ENCODE data around the gene SRP14. TPM values are rescaled to one million over a fixed set of nuclear protein-coding genes. Genes with fewer than 3 reads are reported as not detected.
"Not testable (repeated sequence)": the region's sequence is repeated elsewhere in the genome, so short reads cannot be mapped to it uniquely, and the experiment has no call there.

The SRP14 gene
- total RNA-seq, 2 donors from 2014 or later = 148 to 160 TPM

GRCh38 chr15:40040293-40040635, 1.3 kb upstream of the SRP14 start:
- intact Hi-C loops (cut with DNase I) = no loop called here
- no peak for DNase-seq (ENCODE audit: low spot score)

GRCh38 chr15:40038275-40038637, 725 bp downstream of the SRP14 start:
- intact Hi-C loops (cut with DNase I) = no loop called here

GRCh38 chr15:40037721-40038120, 1.3 kb downstream of the SRP14 start:
- no peak for DNase-seq (ENCODE audit: low spot score)
- intact Hi-C loops (cut with DNase I) = no loop called here

More at GRCh38 chr15:40038275-40038637, 725 bp downstream of the SRP14 start:
- no peak for DNase-seq (ENCODE audit: low spot score)

GRCh38 chr15:40035182-40035581, 3.8 kb downstream of the SRP14 start:
- intact Hi-C loops (cut with DNase I); DNase-seq (ENCODE audit: low spot score): not testable (repeated sequence)

- intact Hi-C loops (cut with DNase I) = no loop called here
- no peak for DNase-seq (ENCODE audit: low spot score)
Observed at GRCh38 chr15:40034186-40034946, 4.6 kb downstream of the SRP14 start.

- intact Hi-C loops (cut with DNase I) = no loop called here
Observed at GRCh38 chr15:40032125-40032839, 6.7 kb downstream of the SRP14 start.

GRCh38 chr15:40031300-40031699, 7.7 kb downstream of the SRP14 start:
- intact Hi-C loops (cut with DNase I) = no loop called here
- no peak for DNase-seq (ENCODE audit: low spot score)

More at GRCh38 chr15:40032125-40032839, 6.7 kb downstream of the SRP14 start:
- no peak for DNase-seq (ENCODE audit: low spot score)

- no peak for DNase-seq (ENCODE audit: low spot score)
- intact Hi-C loops (cut with DNase I) = no loop called here
Observed at GRCh38 chr15:40029979-40030893, 8.7 kb downstream of the SRP14 start.

GRCh38 chr15:40028853-40029252, 10.1 kb downstream of the SRP14 start:
- no peak for DNase-seq (ENCODE audit: low spot score)
- intact Hi-C loops (cut with DNase I) = no loop called here

GRCh38 chr15:40028193-40028592, 10.8 kb downstream of the SRP14 start:
- no peak for DNase-seq (ENCODE audit: low spot score)

GRCh38 chr15:40016224-40016865, 22.6 kb downstream of the SRP14 start:
- no peak for DNase-seq (ENCODE audit: low spot score)
- intact Hi-C loops (cut with DNase I) = no loop called here

More at GRCh38 chr15:40028193-40028592, 10.8 kb downstream of the SRP14 start:
- intact Hi-C loops (cut with DNase I) = no loop called here

- intact Hi-C loops (cut with DNase I) = no loop called here
- DNase-seq (ENCODE audit: low spot score) = no peak
Observed at GRCh38 chr15:40014390-40014789, 24.6 kb downstream of the SRP14 start.

GRCh38 chr15:40013372-40013771, 25.6 kb downstream of the SRP14 start:
- DNase-seq (ENCODE audit: low spot score); intact Hi-C loops (cut with DNase I): not testable (repeated sequence)

GRCh38 chr15:40011303-40011702, 27.7 kb downstream of the SRP14 start:
- DNase-seq (ENCODE audit: low spot score) = no peak
- intact Hi-C loops (cut with DNase I) = no loop called here

- intact Hi-C loops (cut with DNase I) = no loop called here
- no peak for DNase-seq (ENCODE audit: low spot score)
Observed at GRCh38 chr15:40010686-40011085, 28.3 kb downstream of the SRP14 start.

GRCh38 chr15:40008061-40008765, 30.8 kb downstream of the SRP14 start:
- no peak for DNase-seq (ENCODE audit: low spot score)
- intact Hi-C loops (cut with DNase I) = no loop called here

GRCh38 chr15:40006646-40007045, 32.3 kb downstream of the SRP14 start:
- intact Hi-C loops (cut with DNase I) = no loop called here
- DNase-seq (ENCODE audit: low spot score) = no peak

GRCh38 chr15:40006003-40006402, 33.0 kb downstream of the SRP14 start:
- intact Hi-C loops (cut with DNase I) = no loop called here

More at GRCh38 chr15:40006003-40006402, 33.0 kb downstream of the SRP14 start:
- no peak for DNase-seq (ENCODE audit: low spot score)

Data from posterior vena cava (tissue), 2 donors.